Measurements from ENCODE around the gene NPC1L1.

- TF ChIP-seq POLR2A (IDR thresholded peaks at IDR 0.05): no peak
- TF ChIP-seq, protein P1, sequence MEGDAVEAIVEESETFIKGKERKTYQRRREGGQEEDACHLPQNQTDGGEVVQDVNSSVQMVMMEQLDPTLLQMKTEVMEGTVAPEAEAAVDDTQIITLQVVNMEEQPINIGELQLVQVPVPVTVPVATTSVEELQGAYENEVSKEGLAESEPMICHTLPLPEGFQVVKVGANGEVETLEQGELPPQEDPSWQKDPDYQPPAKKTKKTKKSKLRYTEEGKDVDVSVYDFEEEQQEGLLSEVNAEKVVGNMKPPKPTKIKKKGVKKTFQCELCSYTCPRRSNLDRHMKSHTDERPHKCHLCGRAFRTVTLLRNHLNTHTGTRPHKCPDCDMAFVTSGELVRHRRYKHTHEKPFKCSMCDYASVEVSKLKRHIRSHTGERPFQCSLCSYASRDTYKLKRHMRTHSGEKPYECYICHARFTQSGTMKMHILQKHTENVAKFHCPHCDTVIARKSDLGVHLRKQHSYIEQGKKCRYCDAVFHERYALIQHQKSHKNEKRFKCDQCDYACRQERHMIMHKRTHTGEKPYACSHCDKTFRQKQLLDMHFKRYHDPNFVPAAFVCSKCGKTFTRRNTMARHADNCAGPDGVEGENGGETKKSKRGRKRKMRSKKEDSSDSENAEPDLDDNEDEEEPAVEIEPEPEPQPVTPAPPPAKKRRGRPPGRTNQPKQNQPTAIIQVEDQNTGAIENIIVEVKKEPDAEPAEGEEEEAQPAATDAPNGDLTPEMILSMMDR (IDR thresholded peaks at IDR 0.05 in 4 of 5, conservative IDR thresholded peaks at IDR 0.05 in 1 of 5): no peak
Measured at GRCh38 chr7:44470628-44471245, 70.4 kb downstream of the NPC1L1 start.
